Tongue (tissue), 2 donors: Measurements from ENCODE around the gene E2F4. TPM values are rescaled to one million over a fixed set of nuclear protein-coding genes. Genes with fewer than 3 reads are reported as not detected.
A peak's percentile ranks its signal among the peaks of the same experiment; 100 is the strongest.

Experiments used
- DNase-seq: peaks from one replicate; pipeline ENCODE4 v3.0.0-alpha.2; 2015
- total RNA-seq: library from RNA; depleted of rRNA; stranded (reverse); fragments of >200 nt; gene quantifications from one replicate; pipeline ENCODE4 v1.2.3, GENCODE V29; 2014

E2F4 gene
- total RNA-seq, 1 donor from 2014 or later = 38.9 TPM

GRCh38 chr16:67190448-67191399, 1.2 kb upstream of the E2F4 start:
- DNase-seq = no peak

- no peak for DNase-seq
Observed at GRCh38 chr16:67191411-67191994, 452 bp upstream of the E2F4 start.

- no peak for DNase-seq
Observed at GRCh38 chr16:67192781-67193361, 916 bp downstream of the E2F4 start.

- DNase-seq = no peak
Observed at GRCh38 chr16:67193536-67193935, 1.6 kb downstream of the E2F4 start.

- DNase-seq = no peak
Observed at GRCh38 chr16:67194260-67194659, 2.3 kb downstream of the E2F4 start.

- no peak for DNase-seq
Observed at GRCh38 chr16:67195676-67196075, 3.7 kb downstream of the E2F4 start.

GRCh38 chr16:67196881-67197280, 4.9 kb downstream of the E2F4 start:
- DNase-seq = no peak

- no peak for DNase-seq
Observed at GRCh38 chr16:67197704-67198103, 5.7 kb downstream of the E2F4 start.

- DNase-seq = peak; percentile 41
Observed at GRCh38 chr16:67198238-67198734, 6.3 kb downstream of the E2F4 start.

GRCh38 chr16:67199011-67199807, 7.3 kb downstream of the E2F4 start, which contains the start of gene ELMO3:
Gene ELMO3 (plus strand): TSS chr16:67199131. CDS start chr16:67199327, 196 bp downstream.
- DNase-seq = no peak

GRCh38 chr16:67199808-67200198, 7.8 kb downstream of the E2F4 start:
- DNase-seq = no peak

- DNase-seq = no peak
Observed at GRCh38 chr16:67200491-67200890, 8.5 kb downstream of the E2F4 start.

GRCh38 chr16:67201411-67202345, 9.7 kb downstream of the E2F4 start:
- no peak for DNase-seq

GRCh38 chr16:67202426-67202825, 10.5 kb downstream of the E2F4 start:
- DNase-seq = no peak

GRCh38 chr16:67202956-67203493, 11.1 kb downstream of the E2F4 start:
- no peak for DNase-seq

GRCh38 chr16:67204076-67204475, 12.1 kb downstream of the E2F4 start:
- no peak for DNase-seq

- DNase-seq = no peak
Observed at GRCh38 chr16:67206129-67206837, 14.3 kb downstream of the E2F4 start.

- no peak for DNase-seq
Observed at GRCh38 chr16:67206838-67207248, 14.9 kb downstream of the E2F4 start.

GRCh38 chr16:67207249-67208091, 15.5 kb downstream of the E2F4 start:
- DNase-seq = no peak
